ENCODE data around the gene HSPA14.

Gene HSPA14

DNA sequence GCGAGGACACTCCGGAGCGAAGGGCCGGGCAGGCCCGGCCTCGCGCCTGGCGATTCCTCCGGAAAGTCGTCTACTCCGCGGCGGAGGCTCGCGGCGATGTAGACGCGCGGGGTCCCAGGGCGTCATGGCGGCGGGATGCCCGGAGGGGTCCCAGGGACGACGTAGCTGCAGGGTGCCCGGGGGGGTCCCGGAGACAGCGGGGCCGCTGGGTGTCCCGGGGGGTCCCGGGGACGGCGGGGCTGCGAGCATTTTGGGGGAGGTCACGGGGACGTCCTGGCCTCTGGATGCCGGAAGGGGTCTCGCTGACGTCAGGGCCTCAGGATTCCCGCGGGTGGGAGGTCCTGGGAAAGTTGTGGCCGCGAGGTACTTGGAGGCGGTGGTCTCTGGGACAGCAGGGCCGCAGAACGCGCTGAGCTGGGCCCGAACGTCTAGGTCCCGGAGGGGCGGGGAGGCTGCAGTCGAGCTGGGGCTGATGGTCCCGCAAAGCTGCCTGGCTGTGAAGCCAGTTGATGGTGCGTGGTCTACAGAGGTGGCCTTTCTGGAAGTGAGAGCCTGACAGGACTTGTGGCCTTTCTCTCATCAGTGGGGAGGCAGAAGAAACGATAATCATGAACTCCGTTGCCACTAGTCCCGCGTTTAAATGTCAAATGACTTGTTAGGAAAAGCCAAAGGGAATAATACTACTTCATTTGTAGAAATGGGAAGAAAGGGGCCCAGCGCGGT is 637 bp downstream of the HSPA14 start:
- Histone ChIP-seq H3K4me3 (ENCODE audit: low read depth, low read length) (peak overlapping the region; percentile 84), H3K27ac (ENCODE audit: low read depth, low read length) (peak overlapping the region; percentile 76), H3K4me1 (ENCODE audit: control insufficient read depth, insufficient read depth, low read length, unreplicated experiment) (peaks cover 9% of the 10 kb centered on the region), H3K36me3 (ENCODE audit: insufficient read depth, low read length) (peaks cover 28% of the 10 kb centered on the region), H3K27me3 (ENCODE audit: insufficient read depth, low read length) (no peaks in the 10 kb centered on the region), H3K79me2 (ENCODE audit: control insufficient read depth, insufficient read depth, low read length, unreplicated experiment) (peaks cover 32% of the 10 kb centered on the region), H2AFZ (ENCODE audit: low read length, unreplicated experiment) (peak overlapping the region; percentile 71)

DNA sequence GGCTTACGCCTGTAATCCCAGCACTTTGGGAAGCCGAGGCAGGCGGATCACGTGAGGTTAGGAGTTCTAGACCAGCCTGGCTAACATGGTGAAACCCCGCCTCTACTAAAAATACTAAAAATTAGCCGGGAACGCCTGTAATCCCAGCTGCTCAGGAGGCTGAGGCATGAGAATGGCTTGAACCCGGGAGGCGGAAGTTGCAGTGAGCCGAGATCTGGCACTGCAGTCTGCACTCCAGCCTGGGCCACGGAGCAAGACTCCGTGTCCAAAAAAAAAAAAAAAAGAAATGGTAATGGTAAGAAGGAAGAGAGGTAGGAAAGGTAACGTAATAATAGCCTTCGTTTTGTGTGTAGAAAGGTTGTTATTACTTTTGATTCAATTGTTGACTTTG is 1.2 kb downstream of the HSPA14 start:
- Histone ChIP-seq H3K79me2 (ENCODE audit: control insufficient read depth, insufficient read depth, low read length, unreplicated experiment) (peaks cover 37% of the 10 kb centered on the region), H2AFZ (ENCODE audit: low read length, unreplicated experiment) (peak overlapping the region; percentile 71), H3K27me3 (ENCODE audit: insufficient read depth, low read length) (no peaks in the 10 kb centered on the region), H3K27ac (ENCODE audit: low read depth, low read length) (peak overlapping the region; percentile 76), H3K4me1 (ENCODE audit: control insufficient read depth, insufficient read depth, low read length, unreplicated experiment) (peaks cover 9% of the 10 kb centered on the region), H3K4me3 (ENCODE audit: low read depth, low read length) (peak overlapping the region; percentile 84), H3K36me3 (ENCODE audit: insufficient read depth, low read length) (peaks cover 32% of the 10 kb centered on the region)

DNA sequence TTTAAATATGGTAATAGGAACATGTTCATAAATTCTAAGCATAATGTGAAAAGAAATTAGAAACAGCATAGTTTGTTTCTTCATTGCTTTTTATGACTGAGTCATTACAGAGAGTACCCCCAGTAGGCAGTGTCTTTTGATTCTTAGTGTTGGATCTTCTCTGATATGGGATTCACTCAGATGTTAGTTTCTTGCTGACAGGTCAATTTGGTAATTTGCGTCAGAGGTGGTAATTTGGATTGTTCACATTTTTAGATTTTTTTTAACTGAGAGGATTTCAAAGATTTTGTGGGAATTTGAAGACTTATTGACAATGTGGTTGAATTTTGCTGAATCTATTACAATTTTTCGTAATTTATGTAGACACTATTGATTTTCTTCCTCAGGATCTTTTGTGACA is 2.1 kb downstream of the HSPA14 start:
- Histone ChIP-seq H3K27ac (ENCODE audit: low read depth, low read length) (no peak overlapping the region), H3K4me3 (ENCODE audit: low read depth, low read length) (no peak overlapping the region; the same call in 1 of the 2 replicates), H3K36me3 (ENCODE audit: insufficient read depth, low read length) (peaks cover 35% of the 10 kb centered on the region)

DNA sequence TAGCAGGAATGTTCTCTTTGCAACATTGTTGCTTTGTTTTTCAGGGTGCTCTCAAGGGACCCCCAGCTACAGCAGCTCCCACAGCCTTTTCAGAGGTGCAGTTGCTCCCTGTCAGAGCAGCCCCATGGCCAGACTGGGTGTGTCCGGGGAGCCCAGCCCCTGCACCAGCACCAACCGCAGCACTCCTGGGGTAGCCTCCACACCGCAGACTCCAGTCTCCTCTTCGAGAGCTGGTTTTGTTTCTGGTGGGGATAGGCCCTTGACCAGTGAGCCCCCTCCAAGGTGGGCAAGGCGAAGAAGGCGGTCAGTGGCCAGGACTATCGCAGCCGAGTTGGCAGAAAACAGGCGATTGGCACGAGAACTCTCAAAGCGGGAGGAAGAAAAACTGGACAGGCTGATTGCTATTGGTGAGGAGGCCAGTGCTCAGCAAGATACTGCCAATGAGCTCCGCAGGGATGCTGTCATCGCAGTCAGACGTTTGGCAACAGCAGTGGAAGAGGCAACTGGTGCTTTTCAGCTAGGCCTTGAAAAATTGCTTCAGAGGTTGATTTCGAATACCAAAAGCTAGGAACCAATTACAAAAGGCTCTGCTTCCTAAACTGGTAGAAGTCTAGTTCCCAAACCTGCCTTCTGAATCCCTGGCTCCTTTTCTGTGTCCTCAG is 5.4 kb downstream of the HSPA14 start:
- Histone ChIP-seq H3K27me3 (ENCODE audit: insufficient read depth, low read length) (no peaks in the 10 kb centered on the region), H3K4me1 (ENCODE audit: control insufficient read depth, insufficient read depth, low read length, unreplicated experiment) (peaks cover 3% of the 10 kb centered on the region), H3K36me3 (ENCODE audit: insufficient read depth, low read length) (peaks cover 35% of the 10 kb centered on the region), H3K27ac (ENCODE audit: low read depth, low read length) (no peak overlapping the region), H2AFZ (ENCODE audit: low read length, unreplicated experiment) (no peak overlapping the region), H3K79me2 (ENCODE audit: control insufficient read depth, insufficient read depth, low read length, unreplicated experiment) (peaks cover 33% of the 10 kb centered on the region), H3K4me3 (ENCODE audit: low read depth, low read length) (no peak overlapping the region)

More for the DNA sequence above, 2.1 kb downstream of the HSPA14 start:
- H2AFZ ChIP-seq (ENCODE audit: low read length, unreplicated experiment): no peak overlapping the region
- H3K79me2 ChIP-seq (ENCODE audit: control insufficient read depth, insufficient read depth, low read length, unreplicated experiment): peaks cover 37% of the 10 kb centered on the region
- H3K4me1 ChIP-seq (ENCODE audit: control insufficient read depth, insufficient read depth, low read length, unreplicated experiment): peaks cover 9% of the 10 kb centered on the region
- H3K27me3 ChIP-seq (ENCODE audit: insufficient read depth, low read length): no peaks in the 10 kb centered on the region

DNA sequence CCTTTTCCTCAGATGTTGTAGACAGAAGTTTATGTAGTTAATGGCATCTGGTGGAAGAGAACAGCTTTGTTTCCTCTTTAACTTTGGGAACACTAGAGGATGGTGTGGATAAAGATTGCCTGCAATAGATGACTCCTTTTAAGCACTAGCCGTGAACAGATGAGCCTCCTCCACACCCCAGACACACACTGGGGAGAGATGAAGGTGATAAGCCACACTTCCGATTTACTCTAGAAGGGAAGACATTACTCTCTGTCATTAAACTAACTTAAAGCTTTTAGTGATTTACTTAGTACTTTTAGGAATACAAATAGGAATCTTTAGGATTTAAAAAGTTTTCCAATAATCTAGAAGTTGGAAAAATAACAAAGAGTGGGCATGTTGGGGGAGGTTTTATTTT is 6.8 kb downstream of the HSPA14 start:
- Histone ChIP-seq H3K27ac (ENCODE audit: low read depth, low read length) (no peak overlapping the region), H3K4me3 (ENCODE audit: low read depth, low read length) (no peak overlapping the region), H2AFZ (ENCODE audit: low read length, unreplicated experiment) (no peak overlapping the region), H3K36me3 (ENCODE audit: insufficient read depth, low read length) (peaks cover 35% of the 10 kb centered on the region), H3K27me3 (ENCODE audit: insufficient read depth, low read length) (no peaks in the 10 kb centered on the region), H3K4me1 (ENCODE audit: control insufficient read depth, insufficient read depth, low read length, unreplicated experiment) (no peaks in the 10 kb centered on the region), H3K79me2 (ENCODE audit: control insufficient read depth, insufficient read depth, low read length, unreplicated experiment) (peaks cover 18% of the 10 kb centered on the region)

DNA sequence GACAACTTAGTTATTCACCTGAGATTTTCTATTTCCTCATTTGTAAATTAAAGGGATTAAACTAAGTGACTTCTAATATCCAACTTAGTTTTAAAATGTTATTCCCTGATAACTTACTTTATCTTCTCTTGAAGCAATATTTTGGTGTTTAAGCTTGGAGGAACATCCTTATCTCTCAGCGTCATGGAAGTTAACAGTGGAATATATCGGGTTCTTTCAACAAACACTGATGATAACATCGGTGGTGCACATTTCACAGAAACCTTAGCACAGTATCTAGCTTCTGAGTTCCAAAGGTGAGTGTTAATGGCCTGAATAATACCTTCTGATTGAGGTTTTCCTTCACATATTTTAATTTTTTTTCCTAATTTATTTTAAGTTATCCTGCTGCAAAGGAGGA is 14.1 kb downstream of the HSPA14 start:
- peaks cover 16% of the 10 kb centered on the region; the same call in 1 of the 2 replicates for H3K36me3 ChIP-seq (ENCODE audit: insufficient read depth, low read length)
- no peak overlapping the region for H2AFZ ChIP-seq (ENCODE audit: low read length, unreplicated experiment)
- H3K27me3 ChIP-seq (ENCODE audit: insufficient read depth, low read length): no peaks in the 10 kb centered on the region
- no peaks in the 10 kb centered on the region for H3K79me2 ChIP-seq (ENCODE audit: control insufficient read depth, insufficient read depth, low read length, unreplicated experiment)
- no peaks in the 10 kb centered on the region for H3K4me1 ChIP-seq (ENCODE audit: control insufficient read depth, insufficient read depth, low read length, unreplicated experiment)
- H3K27ac ChIP-seq (ENCODE audit: low read depth, low read length): no peak overlapping the region
- no peak overlapping the region for H3K4me3 ChIP-seq (ENCODE audit: low read depth, low read length)

DNA sequence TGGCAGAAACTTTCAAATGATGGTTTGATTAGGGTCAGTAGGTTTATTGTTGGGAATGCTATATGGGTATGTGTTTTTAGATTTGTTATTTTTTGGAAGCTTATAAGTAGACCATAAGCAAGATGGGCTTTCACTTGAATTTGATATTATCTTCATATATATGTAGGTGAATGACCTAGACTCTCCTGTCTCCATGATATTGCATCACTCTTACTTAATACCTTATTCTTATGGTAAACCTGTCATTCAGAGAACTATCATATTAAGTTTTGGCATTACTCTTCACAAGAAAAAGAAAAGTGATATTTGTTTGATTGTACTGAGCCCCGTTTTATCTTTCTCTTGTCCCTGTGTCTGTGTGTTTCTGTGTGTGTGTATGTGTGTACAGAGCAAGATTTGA is 17.3 kb downstream of the HSPA14 start:
- Histone ChIP-seq H3K4me3 (ENCODE audit: low read depth, low read length) (no peak overlapping the region), H3K4me1 (ENCODE audit: control insufficient read depth, insufficient read depth, low read length, unreplicated experiment) (peaks cover 7% of the 10 kb centered on the region), H3K36me3 (ENCODE audit: insufficient read depth, low read length) (peaks cover 16% of the 10 kb centered on the region; the same call in 1 of the 2 replicates), H3K79me2 (ENCODE audit: control insufficient read depth, insufficient read depth, low read length, unreplicated experiment) (no peaks in the 10 kb centered on the region), H3K27me3 (ENCODE audit: insufficient read depth, low read length) (no peaks in the 10 kb centered on the region), H3K27ac (ENCODE audit: low read depth, low read length) (no peak overlapping the region), H2AFZ (ENCODE audit: low read length, unreplicated experiment) (no peak overlapping the region)

DNA sequence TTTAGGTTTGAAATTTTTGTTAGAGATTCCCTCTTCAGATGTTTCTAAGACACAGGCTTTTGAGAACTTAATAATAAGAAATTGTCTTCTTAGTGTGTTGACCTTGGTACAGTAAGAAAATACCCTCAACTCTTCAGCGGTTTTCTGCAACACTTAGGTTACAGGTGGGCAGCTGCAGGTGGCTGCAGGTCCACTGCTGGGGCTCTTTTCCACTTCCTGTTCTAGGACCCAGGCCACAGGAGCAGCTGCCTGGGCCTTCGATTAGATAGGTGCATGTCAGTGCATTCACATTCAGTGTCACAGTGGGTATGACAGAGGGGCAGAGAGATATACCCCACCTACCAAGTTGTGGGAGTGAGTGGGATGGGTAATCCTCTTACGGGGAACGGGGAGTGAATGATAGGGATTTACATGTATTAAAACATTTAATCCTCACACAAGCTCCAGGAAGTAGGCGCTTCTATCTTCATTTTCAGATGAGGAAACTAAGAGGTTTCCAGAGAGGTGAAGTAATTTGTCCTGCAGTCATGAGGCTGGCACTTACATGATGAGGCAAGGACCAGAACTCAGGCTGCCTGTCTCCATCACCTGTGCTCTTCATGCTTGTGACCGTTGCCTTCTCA is 20.3 kb downstream of the HSPA14 start:
- Histone ChIP-seq H2AFZ (ENCODE audit: low read length, unreplicated experiment) (no peak overlapping the region), H3K4me1 (ENCODE audit: control insufficient read depth, insufficient read depth, low read length, unreplicated experiment) (peaks cover 7% of the 10 kb centered on the region), H3K27ac (ENCODE audit: low read depth, low read length) (no peak overlapping the region), H3K79me2 (ENCODE audit: control insufficient read depth, insufficient read depth, low read length, unreplicated experiment) (no peaks in the 10 kb centered on the region), H3K27me3 (ENCODE audit: insufficient read depth, low read length) (no peaks in the 10 kb centered on the region), H3K4me3 (ENCODE audit: low read depth, low read length) (no peak overlapping the region), H3K36me3 (ENCODE audit: insufficient read depth, low read length) (0 out of 2 replicates have a peak, but pooled peaks cover 8% of the 10 kb centered on the region)

DNA sequence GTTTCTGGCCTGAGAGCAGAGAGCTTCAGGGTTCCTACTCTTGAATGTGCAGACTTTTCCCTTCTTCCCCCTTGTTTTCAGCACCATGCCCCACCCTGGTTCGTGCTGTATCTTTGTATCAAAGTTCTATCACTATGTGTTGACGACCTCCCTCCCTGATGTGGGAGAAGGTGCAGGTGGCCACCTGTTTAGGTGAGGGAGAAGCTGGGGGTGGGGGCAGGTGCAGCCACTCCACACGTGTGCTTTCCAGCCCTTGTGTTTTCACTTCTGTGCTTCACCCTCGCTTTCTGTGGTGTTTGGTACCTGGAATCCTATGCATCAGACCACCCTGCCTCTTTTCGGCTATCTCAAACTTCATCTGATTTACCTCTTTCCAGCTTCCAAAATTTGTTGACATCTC is 20.9 kb downstream of the HSPA14 start:
- Histone ChIP-seq H3K36me3 (ENCODE audit: insufficient read depth, low read length) (0 out of 2 replicates have a peak, but pooled peaks cover 8% of the 10 kb centered on the region), H3K27me3 (ENCODE audit: insufficient read depth, low read length) (no peaks in the 10 kb centered on the region), H3K79me2 (ENCODE audit: control insufficient read depth, insufficient read depth, low read length, unreplicated experiment) (no peaks in the 10 kb centered on the region), H3K27ac (ENCODE audit: low read depth, low read length) (no peak overlapping the region), H3K4me3 (ENCODE audit: low read depth, low read length) (no peak overlapping the region), H2AFZ (ENCODE audit: low read length, unreplicated experiment) (no peak overlapping the region), H3K4me1 (ENCODE audit: control insufficient read depth, insufficient read depth, low read length, unreplicated experiment) (peaks cover 7% of the 10 kb centered on the region)

DNA sequence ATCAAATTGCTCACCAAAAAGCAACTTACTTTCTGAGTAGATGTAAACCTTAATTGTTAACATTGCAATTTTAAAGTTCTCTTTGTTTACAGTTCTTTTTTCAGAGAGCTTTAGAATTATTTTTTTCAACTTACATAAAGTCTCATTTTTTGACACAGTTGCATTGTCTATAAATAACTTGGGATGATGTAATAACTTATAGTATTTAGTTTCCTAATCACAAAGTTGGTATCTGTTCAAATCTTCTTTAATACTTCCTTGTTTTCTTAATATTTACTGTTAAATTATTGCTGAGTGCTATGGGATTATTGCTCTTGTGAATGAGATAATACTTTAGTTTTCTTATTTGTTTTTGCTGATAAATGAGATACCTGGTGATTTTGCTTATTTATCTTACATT is 21.7 kb downstream of the HSPA14 start:
- H3K36me3 ChIP-seq (ENCODE audit: insufficient read depth, low read length): 0 out of 2 replicates have a peak, but pooled peaks cover 8% of the 10 kb centered on the region
- H2AFZ ChIP-seq (ENCODE audit: low read length, unreplicated experiment): no peak overlapping the region
- no peak overlapping the region for H3K27ac ChIP-seq (ENCODE audit: low read depth, low read length)
- H3K4me3 ChIP-seq (ENCODE audit: low read depth, low read length): no peak overlapping the region
- no peaks in the 10 kb centered on the region for H3K79me2 ChIP-seq (ENCODE audit: control insufficient read depth, insufficient read depth, low read length, unreplicated experiment)
- peaks cover 7% of the 10 kb centered on the region for H3K4me1 ChIP-seq (ENCODE audit: control insufficient read depth, insufficient read depth, low read length, unreplicated experiment)
- H3K27me3 ChIP-seq (ENCODE audit: insufficient read depth, low read length): no peaks in the 10 kb centered on the region

Measured in ACC112 (cell line).